OCI-LY7 (cell line): ENCODE measurements around the gene PIP4K2A.

Experiments used
- CTCF ChIP-seq: fragments of 200-600 bp; sonication (generic); conservative IDR thresholded peaks from 2 replicates; pipeline ENCODE4 v1.5.1; 2014; ENCODE audit warnings: mild to moderate bottlenecking, antibody characterized with exemption, low read length, moderate library complexity, mixed read lengths
- EZH2phosphoT487 ChIP-seq: fragments of 200-600 bp; sonication (generic); IDR thresholded peaks from 2 replicates; pipeline ENCODE4 v1.6.1; 2018; ENCODE audit warnings: low read depth, borderline replicate concordance, mild to moderate bottlenecking, mixed run types, antibody characterized with exemption, low read length, moderate library complexity, mixed read lengths

- TF ChIP-seq CTCF (no peak), EZH2phosphoT487 (no peak)
Observed at GRCh38 chr10:22658745-22659410, 55.5 kb downstream of the PIP4K2A start.
